GM19099 (cell line): ENCODE results near the gene PPY.

Experiments
- POLR2A ChIP-seq: IDR thresholded peaks from 3 replicates; pipeline ENCODE4 v1.6.1; 2011; ENCODE audit warnings: low read depth; ENCODE audit not compliant: insufficient read length; ENCODE audit errors: extremely low read depth

Gene PPY

DNA sequence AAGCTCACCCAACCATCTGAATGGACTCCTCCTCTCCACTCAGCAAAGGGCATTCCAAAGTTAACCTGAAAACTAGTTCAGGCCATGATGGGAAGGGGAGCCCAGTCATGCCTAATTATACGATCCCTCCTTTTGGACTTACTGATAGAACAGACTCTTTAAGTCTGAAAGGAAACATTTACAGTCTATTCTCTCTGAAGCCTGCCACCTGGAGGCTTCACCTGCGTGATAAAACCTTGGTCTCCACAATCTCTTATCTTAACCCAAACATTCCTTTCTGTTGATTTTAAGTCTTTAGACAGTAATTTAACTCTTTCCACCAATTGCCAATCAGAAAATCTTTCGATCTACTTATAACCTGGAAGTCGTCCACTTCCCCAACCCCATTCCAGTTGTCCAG is 25.9 kb downstream of the PPY start:
- TF ChIP-seq POLR2A = no peak

DNA sequence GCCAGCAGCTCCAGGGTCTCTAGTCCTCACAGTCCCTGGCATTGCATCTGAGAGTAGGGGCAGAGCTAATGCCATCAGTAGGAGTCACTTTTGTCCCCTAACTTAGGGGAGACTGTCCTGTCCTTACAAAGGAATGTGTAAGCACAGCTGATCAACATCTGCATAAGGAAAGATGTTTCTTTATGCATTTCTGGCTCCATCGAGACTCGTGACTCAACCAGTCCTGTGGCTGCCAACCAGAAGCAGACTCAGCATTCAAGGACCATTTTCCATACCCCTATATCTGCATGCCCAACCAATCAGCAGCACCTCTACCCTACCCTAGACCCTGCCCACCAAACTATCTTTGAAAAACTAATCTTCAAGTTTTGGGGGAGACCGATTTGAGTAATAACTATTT is 26.7 kb downstream of the PPY start:
- TF ChIP-seq POLR2A = no peak

DNA sequence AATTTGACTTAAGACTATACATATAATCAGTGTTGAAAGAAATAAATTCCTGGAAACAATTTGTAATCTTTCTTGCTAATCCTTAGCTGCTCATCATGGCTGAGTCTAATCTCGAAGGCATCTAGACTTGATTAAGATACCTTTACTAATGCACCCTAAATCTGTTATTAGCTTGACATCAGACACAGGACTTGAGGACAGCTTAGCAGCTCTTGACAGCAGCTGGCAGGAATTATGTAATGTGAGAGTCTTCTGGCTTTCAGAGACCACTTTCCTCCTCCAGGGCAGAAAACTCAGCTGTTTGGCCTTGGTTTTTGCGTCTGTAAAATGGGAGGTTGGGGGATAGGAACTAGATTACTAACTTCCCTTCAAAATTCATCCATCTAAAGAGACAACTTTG is 27.8 kb downstream of the PPY start:
- TF ChIP-seq POLR2A = no peak

DNA sequence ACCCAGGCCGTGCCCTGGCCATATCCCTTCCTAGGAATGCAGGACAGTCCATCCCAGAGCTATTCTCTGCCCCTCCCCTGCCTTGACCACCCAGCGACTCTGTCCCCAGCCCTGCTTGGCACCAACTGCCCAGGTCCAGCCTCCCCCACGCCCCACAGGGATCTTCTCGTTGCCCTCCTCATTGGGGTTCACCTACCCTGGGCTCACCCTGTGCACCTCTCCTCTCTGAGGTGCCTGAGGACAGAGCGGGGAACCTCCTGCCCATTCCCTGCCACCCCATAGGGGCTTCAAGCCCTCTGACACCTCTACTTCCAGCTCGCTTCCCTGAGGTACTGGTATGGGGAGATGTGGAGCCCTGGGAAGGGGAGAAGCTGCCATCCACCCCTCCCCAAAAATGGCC is 28.7 kb downstream of the PPY start:
- TF ChIP-seq POLR2A = no peak

DNA sequence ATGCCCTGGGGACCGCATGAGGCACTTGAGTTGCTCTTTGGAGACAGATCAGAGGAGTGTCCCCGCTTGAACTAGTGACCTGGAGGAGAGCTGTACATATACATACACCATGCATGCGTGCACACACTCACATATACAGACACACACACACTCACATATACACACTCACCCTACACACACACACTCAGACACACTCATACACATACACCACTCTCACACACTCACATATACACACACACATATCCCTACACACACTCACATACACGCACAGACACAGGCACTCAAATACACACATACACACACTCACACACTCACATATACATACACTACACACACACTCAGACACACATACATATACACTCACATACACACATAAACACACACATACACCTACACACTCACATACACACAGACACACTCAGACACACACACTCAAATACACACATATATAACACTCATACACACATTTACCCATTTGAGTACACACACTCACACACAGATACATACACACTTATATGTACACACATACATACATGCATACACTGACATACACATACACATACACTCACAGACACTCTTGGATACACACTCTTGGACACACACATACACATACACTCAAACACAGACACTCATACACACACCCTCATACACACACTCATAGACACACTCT is 29.5 kb downstream of the PPY start:
- no peak for TF ChIP-seq POLR2A

DNA sequence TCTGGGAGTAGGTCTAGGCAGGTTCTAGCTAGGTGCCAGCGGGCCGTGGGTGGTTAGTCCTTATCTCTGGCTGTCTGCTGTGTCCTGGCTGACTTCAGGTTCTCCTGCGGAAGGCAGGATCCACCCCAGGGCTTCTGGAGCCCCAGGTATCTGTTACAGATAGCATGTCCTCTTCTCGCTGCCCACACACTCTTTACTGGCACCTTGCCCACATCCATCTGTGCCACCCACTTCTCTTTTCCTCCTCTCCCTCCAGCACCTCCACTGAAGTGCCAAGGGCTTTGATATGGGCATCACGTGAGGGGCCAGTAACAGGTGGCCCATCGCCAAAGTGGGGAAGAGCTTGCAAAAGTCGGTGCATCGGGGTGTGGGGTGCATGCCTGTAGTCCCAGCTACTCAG is 30.4 kb downstream of the PPY start:
- no peak for TF ChIP-seq POLR2A

DNA sequence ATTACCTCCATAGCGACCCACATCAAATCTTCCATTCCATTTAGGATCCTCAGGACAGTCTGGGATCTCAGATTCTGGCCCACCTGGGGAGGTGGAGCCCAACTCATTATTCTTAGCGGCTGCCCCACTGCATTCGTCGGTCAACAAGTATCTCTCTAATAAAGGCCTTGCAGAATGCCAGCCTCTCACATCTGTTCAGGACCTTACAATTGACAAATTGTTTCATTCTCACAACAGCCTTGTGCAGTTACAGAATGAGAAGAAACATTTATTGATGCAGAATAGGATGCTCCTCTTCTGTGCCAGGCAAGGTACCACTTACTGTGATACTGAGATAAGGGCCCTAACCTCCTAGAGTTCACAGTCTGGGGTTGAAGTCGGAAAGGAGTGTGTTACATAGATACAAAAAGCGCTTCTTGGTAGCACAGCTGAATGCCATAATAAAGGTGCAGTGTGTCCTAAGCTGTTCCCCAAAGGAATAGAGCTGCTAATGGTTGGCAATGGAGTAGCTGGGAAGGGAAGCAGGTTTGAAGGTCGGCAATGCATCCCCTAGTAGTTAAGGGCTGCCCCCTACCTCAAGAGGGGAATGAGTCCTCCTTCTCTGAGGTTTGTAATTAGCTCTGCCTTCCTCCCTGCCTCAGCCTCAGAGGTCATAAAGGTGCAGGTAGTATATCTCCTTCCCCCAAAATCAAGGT is 32.6 kb downstream of the PPY start:
- TF ChIP-seq POLR2A = no peak

DNA sequence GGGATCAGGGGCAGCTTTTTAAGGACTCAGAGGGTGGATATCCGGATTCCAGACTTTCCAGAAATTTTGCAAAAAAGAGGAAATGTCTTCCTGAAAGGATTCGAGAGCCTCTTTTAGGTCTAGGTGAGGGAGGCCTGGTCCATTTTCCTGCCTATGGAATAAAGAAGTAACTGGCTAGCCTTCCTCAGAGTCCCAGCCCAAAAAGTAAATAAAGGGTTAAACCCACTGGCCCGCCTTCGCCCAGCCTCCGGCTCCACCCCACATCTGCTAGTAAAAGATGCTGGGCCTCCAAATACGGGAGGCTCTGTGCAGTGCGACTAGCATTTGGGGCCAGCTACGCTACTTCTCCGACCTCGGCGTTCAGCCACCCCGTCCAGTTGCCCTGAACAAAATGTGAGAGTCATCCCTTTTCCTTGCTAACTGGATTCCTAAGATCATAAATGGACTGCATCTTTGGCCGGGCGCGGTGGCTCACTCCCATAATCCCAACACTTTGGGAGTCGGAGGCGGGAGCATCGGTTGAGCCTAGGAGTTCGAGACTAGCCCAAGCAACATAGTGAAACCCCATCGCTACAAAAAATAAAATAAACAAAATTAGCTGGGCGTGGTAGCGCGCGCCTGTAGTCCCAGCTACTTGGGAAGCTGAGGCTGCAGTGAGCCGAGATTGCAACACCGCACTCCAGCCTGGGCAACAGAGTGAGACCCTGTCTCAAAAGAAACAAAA is 34.1 kb downstream of the PPY start:
- no peak for TF ChIP-seq POLR2A

DNA sequence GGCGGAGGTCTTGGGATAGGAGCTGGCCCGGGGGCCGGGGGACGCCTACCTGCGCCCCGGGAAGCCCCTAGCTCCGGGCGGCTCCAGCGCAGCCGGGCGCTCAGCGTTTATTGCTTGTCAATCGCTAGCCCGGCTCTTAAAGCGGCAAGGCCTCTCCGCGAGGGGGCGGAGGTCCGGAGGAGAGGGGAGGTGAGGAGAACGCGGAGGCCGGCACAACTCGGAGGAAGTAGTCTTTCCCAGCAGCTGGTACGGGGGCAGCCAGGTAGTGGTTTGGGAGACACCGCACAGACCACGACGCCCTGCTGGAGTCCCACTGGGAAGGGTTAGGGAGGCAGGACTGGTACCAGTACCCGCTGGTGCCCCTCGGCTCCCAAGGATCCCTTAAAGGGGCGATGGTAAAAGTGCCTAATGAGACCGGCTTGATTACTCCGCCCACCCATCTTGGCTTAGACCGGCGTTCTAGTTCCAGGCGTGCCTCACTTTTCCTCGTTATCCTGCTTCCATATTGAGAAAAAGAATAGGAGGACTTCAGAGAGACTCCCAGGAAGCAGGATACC is 34.8 kb downstream of the PPY start, which contains the start of gene MPP2:
MPP2 (minus strand) TSS at position 112 of the 557 bp plus-strand sequence. CDS start 3,076 bp downstream, outside the sequence.
- TF ChIP-seq POLR2A = no peak

DNA sequence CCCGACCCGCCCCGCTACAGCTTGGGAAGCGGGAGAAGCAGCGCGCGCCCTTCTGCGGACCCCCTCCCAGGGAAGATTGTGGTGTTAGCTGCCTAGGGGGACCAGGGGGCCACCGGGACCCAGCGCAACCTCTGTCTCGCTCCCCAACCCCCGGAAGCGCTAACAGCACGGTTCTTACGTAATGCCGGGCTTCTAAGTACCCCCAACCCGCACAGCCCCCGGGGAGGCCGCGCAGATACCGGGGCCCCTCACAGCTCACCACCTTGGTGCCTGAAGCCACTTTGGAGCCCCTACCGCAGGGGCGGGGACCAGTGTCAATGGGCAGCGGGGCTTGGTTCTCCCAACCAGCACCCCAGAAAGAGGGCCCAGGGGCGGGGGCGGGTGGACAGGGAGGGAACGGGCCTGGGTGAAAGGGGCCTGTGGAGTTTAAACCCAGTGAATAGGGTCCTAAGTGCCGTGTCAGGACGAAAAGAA is 35.3 kb downstream of the PPY start:
- TF ChIP-seq POLR2A = no peak

DNA sequence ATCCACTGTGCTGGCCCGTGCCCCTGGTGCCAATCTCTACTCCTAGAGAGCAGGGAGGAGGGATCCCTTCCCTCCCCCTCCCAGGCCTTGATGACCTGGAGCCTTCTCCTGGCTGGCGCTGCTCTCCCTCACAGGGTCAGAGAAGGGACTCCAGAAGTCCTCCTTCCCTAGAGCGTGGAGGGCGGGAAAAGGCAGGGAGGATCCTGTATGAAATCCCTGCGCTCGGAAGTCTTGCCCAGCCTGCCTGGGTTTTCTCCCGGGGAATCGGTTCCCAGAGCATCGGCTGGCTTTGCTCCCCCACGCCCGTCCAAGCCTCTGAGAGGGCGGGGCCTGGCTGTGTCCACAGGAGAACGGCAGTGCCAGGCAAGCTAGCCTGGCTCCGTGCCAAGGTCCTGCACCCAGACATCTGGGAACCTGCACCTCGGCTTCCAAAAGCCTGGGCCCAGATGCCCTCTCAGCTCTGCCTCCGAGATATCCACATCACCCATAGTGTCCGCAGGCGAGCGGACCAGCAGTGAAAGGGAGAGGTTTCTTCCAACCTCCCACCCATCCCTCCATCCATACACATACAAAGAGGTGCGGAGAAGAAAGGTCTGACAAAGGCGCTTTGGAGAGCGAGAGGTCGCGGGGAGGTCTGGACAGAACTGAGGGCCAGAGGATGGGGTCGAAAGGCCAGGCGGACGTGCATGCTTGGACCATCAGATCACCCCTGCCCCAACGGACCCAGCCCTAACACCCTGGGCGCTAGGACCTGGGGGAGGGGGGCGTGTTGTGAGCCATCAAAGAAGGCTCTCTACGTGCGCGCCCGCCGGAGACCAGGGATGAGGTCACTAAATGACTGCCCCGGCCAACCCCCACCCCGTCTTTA is 36.1 kb downstream of the PPY start:
- TF ChIP-seq POLR2A = no peak

DNA sequence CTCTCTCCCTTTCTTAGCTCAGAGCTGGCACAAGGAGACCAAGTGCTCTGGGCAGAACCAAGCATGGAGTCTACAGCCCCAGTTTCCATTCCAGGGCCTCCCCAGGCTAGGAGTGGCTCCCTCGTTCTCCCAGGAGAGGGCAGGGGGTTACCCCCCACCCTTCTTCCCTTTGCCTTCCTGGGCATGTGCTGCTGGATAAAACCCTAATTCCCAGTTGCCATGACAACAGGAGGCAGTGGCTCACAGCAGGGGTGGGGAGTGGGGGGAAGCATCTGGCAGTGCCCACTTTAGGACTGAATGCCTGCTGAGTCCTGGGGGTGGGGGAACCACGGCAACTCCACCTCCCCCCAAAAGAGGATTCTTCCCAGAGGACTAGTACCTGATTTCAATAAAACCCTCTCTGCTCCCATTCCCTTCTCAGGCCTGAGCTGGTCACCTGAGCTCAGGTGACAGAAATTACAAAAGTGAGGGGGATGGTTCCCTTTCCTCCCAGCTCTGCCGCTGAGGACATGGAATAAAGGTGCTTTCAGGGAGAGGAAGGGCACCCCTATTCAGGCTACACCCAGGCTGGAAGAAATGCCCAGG is 36.8 kb downstream of the PPY start:
- no peak for TF ChIP-seq POLR2A

DNA sequence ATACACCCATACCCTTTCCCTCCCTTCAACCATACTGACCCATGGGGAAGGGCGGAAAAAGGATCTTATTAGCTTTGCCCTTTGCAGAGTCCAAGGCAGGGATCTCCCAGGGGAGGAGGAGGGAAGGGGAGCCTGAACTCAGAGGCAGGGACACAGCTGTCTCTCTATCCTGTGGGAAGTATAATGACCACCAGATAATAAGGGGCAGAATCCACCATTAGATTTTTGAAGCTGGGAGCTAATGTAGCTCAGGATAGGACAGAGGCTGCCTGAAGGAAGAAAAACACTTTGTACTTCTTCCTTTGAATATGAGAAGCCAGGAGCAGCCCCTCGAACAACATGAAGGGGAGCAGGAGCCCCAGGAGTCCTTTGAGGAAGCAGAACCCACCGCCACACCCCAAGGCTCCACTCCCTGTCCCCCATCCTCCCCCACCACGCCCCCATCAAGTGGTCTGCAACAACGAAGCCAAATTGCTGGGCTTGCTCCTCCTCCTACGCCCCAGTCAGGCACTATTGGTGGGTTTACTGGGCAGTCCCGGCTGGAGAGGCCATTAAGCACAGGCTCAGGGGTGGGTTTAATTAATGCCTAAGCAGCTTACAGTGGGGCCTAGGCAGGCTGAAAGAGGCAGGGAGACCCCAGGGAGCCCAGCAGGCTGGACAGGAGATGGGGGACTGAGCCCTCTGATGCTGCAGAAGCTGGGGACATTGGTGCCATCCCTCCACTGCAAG is 40.3 kb downstream of the PPY start:
- no peak for TF ChIP-seq POLR2A
